ENCODE results near the gene TSTD2.
"Not testable (repeated sequence)": the region's sequence is repeated elsewhere in the genome, so short reads cannot be mapped to it uniquely, and the experiment has no call there.

TSTD2 gene

GRCh38 chr9:97581590-97581989 lies 51.6 kb downstream of the TSTD2 start:
- not testable (repeated sequence) for DNase-seq

GRCh38 chr9:97579914-97580313 lies 53.3 kb downstream of the TSTD2 start:
- DNase-seq, result no peak

DNA sequence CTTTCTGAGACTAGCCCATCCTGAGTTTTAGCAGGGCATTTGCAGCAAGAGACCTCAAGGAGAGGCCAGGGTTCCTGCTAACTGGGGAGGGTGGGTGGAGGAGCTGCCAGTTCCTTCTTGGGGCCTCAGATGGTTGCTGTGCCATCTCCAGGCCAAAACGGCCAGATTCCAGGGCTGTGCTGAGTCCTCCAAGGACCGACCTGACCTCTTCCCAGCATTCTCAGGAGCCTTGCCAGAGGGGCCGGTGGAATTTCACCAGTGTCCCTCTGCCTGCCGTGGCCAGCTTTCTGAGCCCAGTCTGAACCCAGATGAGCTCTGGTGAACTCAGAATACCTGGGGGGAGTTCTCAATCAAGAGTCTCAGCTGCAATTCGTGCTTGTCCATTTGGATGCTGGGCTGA lies 54.3 kb downstream of the TSTD2 start:
- no peak for DNase-seq

GRCh38 chr9:97577051-97577450 lies 56.1 kb downstream of the TSTD2 start:
- no peak for DNase-seq

GRCh38 chr9:97575673-97576200 lies 57.4 kb downstream of the TSTD2 start:
- DNase-seq, result no peak

- DNase-seq, result peak; percentile 6
Observed at GRCh38 chr9:97574921-97575672, 58.1 kb downstream of the TSTD2 start.

GRCh38 chr9:97574101-97574571 lies 59.0 kb downstream of the TSTD2 start:
- not testable (repeated sequence) for DNase-seq

DNA sequence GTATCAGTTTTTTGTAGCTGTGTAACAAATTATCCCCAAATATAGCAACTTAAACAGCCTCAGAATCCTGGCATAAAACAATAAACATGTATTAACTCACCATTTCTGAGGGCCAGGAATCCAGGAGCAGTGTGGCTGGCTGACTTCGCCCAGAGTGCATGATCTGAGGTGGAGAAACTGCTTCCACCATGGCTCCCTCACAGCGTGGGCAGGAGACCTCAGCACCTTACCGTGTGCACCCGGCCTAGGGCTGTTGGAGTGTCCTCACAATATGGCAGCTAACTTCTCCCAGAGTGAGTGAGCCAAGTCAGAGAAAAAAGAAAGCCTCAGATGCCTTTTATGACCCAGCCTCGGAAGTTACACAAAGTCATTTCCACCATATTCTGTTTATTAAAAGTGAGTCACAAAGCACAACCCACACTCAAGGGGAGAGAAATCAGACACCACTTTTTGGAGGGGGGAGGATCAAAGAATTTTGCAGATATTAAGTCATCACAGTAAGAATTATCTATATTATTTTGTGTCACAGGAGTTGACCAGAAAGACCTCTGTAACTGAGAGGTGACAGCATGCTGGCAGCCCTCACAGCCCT lies 59.6 kb downstream of the TSTD2 start:
- no peak for DNase-seq

DNA sequence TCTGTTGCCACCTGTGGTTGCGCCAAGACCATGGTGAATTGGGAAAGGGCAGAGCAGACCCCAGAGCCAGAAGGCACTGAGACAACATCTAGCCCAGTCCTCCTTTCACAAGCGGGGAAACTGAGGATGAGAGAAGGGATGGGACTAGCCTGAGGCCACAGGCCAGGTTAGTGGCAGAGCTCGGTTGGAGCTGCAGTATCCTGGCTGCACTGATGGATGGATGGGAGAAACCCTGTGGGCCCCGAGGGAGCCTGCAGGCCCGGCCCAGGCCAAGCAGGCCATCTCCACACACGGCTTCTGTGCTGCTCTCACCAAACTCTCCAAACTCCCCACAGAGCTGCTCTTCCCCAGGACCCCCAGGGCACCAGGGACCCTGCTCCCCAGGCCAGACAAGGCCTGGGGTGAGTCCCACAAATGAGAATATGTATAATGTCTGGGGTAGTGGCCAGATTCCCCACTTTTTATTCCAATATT lies 60.2 kb downstream of the TSTD2 start:
- DNase-seq, result no peak

GRCh38 chr9:97572196-97572891 lies 60.8 kb downstream of the TSTD2 start:
- DNase-seq, result no peak

DNA sequence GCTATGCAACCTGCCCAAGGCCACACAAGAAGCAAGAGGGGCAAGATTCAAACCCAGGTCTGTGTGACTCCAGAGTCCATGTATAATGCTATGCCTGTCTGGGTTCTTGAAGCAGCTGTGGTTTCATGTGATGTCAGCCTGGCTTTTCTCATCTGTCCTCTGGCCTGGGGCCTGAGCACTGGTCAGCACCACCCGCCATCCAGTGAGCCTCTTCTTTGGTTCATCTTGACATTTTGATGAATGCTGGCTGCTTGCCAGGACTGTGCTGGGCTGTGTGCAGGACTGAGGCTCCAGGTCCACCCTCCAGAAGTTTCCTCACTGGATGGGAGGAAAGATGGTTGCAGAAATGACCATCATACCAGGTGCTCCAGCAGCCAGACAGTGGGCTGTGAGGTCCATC lies 61.5 kb downstream of the TSTD2 start:
- no peak for DNase-seq

DNA sequence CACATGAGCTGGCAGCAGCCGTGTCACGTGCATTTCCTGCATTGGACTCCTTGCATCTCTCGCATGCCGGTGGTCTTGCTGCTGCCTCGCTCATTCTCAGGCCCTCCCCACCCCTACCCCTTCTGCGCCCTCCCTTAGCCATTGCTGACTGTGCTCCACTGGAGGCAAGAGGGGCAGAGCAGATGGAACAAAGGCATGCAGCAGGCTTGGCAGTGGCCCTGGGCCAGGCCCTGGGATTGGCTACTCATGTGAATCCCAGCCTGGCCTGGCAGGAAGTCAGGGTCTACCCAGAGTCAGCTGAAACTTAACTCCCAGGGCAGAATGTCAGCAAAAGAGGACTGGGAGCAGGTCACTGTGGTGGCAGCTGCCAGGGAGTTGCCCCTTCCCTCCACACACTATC lies 62.3 kb downstream of the TSTD2 start:
- DNase-seq, result no peak

- DNase-seq, result no peak
Observed at GRCh38 chr9:97568461-97569275, 64.5 kb downstream of the TSTD2 start.

DNA sequence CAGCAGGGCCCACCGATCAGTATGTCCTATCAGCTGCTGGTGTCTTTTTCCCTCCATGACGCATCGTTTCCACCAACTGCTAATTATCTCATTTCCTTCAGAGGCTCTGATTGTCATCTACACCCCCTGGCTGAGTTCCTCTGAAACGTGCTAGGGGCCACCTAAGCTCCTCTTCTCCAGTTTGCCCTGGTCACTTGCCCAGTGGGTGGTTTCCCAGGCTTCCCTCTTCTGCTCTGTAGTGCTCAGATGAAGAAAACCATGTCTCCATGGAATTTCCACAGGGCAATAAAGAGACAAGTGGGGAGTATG lies 65.3 kb downstream of the TSTD2 start:
- no peak for DNase-seq

- DNase-seq, result no peak
Observed at GRCh38 chr9:97567182-97567893, 65.8 kb downstream of the TSTD2 start.

- no peak for DNase-seq
Observed at GRCh38 chr9:97565262-97565661, 67.9 kb downstream of the TSTD2 start.

- no peak for DNase-seq
Observed at GRCh38 chr9:97564291-97565175, 68.6 kb downstream of the TSTD2 start.

DNA sequence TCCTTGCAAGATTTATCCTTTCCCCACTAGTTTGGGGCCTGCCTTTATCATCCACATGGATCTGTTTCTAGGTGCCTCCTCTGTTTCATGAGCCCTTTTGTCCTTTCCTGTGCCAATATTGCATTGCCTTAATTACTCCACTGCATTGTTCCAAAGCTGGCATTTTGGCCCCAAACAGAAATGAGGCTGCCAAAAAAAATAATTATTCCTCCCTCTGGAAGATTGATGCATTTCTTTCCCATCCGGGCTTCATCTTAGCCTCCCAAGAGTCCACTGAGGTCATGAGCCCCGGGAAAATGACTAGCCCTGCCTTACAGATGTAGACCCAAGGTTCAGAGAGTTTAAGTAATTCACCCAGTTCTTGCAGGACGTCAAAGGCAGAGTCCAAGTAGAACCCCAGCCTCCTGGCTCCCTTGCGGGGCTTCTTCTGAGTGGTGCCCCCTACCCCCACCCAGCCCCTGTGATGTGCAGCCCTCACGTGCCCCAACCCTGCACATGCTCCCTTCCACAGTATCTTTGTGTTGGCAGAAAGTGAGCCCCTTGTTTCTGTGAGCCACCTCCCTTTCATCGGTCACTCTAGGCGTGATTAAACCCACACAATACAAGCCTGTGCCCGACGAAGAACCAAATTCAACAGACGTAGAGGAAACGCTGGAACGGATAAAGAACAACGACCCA lies 69.6 kb downstream of the TSTD2 start:
- DNase-seq, result no peak

- DNase-seq, result no peak
Observed at GRCh38 chr9:97562542-97562941, 70.6 kb downstream of the TSTD2 start.

DNA sequence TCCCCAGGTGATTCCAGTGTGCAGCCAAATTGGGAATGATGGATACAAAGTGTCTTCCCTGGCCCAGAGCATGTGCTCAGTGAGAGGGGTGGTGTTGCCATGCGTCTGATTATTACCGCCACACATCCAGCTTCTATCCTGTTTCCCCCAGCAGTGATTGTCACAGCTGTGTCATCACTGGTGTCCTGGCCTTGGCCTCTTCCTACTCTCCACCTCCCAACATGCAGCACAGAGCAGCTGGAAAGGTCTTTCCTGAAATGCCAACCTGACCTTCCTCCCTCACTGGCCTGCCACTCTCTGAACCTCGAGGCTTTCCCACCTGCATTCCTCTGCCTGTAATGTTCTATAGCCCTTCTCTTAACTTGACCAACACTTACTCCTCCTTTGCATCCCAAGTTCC lies 71.7 kb downstream of the TSTD2 start:
- no peak for DNase-seq

DNA sequence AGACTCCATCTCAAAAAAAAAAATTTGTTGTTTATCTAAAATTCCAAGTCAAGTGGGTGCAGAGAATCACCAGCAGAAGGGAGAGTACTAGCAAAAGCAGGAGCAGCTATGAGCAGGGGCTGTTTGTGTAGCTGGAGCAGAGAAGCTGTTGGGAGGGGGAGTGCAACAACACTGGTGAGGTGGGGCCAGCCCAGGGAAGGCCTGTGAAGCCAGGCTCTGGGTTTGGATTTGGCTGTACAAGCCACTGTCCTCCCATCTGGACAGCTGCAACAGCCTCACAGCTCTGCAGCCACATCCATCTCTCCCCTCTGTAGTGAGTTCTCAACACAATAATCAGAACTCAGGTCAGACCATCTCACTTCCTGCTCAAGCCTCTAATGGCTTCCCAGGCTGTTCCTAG lies 72.3 kb downstream of the TSTD2 start:
- no peak for DNase-seq
